Suppressor macrophage treated with lipopolysaccharide for 4 hours (primary cell): ENCODE data around the gene ENDOG.
"Not testable (repeated sequence)": the region's sequence is repeated elsewhere in the genome, so short reads cannot be mapped to it uniquely, and the experiment has no call there.

Source experiments
- DNase-seq: peaks from one replicate; pipeline ENCODE4 v3.0.0-alpha.2; 2020

ENDOG gene

GRCh38 chr9:128818099-128818838 is at the start of gene ENDOG:
Gene ENDOG, plus strand, starts transcription at chr9:128818500. Its CDS starts 185 bp downstream, at chr9:128818685.
- peak; percentile 99 for DNase-seq

DNA sequence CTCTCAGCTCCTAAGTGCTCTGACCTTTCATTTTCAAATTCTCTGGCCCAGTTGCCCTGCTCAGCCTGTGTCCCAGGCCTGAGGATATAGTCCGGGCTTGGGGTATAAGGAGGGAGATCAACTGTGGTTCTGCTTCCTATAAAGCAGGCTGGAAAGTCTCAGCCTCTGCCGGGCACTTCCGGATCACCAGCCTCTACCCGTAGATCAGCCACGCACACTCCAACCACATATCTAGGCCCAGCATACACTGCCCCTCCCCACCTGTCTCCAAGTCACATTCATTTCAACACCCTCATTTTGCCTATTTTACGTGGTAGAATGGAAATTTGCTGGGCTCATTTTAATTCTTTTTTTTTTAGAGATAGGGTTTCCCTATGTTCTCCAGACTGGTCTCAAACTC is 49.7 kb upstream of the ENDOG start:
- no peak for DNase-seq

DNA sequence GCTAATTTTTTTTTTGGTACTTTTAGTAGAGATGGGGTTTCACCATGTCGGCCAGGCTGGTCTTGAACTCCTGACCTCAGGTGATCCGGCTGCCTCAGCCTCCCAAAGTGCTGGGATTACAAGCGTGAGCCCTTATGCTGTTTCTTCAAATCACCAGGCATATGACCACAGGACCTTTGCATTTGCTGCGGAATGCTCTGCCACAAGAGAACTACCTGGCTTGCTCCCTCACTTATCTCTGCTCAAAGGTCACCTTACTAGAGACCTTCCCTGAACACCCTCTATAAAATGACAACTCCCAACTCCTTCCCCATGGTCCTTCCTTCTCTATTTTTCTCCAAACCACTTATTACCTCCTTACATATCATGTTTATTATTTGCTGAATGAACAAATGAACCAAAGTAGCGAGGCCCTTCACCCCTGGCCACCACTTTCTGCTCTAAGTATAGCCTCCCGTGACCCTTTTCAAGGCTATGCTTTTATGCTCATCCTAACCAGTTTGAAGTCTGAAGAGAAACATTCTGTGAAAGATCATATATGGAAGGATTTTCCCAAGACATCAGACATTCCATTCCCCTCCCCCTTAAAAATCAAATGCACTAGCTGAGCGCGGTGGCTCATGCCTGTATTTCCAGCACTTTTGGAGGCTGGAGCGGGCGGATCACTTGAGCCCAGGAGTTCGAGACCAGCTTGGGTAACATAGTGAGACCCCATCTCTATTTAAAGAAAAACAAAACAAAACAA is 47.8 kb upstream of the ENDOG start:
- DNase-seq: no peak

DNA sequence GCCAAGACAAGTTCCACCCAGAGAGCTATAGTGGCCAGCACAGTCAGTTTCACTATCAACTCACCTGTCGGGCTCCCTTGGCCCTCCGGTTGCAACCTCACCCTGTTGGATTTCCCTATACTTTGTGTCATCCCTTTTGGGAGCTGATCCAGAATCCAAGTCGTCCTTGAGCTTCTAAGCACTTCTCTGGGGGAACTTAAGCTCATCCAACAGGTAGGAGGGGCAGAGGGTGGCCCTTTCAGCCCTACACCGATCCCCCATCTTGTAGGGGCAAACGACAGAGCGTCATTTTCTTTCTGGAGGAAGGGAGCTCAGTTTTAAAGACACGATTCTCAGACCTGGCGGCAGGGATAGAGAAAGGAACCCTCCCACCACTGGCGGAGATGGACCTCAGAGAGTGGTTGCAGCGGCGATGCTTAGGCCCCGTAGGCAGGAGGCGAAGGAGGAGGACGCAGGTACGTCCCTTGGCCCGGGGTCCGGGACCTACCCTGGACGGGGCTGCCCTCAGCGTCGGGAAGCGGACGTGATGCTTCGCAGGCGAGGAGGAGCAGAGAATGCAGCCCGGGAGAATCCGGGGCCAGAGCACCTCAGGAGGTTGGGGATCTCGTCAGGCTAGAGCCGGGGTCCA is 47.1 kb upstream of the ENDOG start:
- DNase-seq: no peak

DNA sequence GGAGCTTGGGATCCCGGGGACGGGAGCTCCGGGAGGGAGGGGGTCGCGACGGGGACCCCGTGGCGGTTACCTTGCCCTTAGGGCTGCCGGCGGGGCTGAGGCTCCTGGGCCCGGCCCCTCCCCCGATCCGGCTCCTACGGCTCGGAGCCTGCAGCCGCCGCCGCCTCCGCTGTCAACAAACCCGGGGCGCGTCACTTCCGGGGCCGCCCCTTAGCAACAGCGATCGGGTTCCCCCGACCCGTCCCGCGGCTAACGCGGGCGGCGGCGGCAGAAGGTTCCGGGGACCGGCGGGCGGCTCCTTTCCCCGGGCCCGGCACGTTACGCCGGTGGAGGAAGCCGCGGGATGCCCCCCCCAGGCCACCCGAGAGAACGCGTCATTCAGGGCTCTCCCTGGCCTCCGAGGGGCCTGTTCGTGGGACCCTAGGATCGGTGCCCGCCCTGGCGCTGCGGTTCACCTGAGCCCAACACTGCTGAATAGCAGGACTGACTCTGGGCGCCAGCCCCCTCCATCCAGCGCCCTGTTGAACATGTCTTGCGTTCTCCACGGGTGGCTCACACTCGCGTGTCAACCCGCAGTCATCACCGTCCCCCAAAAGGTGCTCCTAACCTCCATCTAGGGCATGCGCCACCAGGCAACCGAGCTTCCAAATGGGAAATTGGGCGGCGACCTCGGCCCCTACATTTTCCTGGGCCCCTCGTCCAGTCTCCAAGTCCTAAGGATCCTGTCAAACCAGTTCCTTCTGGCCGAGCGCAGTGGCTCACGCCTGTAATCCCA is 46.4 kb upstream of the ENDOG start, which contains the start of gene ZER1:
ZER1 (minus strand) TSS at position 183 of the 775 bp plus-strand sequence. CDS start 16,362 bp downstream, outside the sequence.
- peak; percentile 97 for DNase-seq

DNA sequence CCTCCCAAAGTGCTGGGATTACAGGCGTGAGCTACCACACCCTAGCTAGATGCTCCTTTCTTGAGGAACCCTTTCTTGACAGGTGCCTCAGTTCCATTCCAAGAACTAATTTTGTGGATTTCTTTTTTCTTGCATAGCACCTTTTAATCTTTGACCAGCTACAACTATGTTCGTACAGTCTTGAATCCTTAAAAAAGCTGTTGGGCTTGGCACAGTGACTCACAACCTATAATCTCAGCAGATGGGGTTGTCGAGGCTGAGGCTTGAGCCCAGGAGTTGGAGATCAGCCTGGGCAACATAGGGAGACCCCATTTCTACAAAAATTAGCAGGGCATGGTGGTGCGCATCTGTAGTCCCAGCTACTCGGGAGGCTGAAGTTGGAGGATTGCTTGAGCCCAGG is 45.3 kb upstream of the ENDOG start:
- DNase-seq: no peak

- no peak for DNase-seq
Observed at GRCh38 chr9:128774804-128775203, 43.5 kb upstream of the ENDOG start.

- not testable (repeated sequence) for DNase-seq
Observed at GRCh38 chr9:128780093-128780492, 38.2 kb upstream of the ENDOG start.

- peak; percentile 71 for DNase-seq
Observed at GRCh38 chr9:128781187-128782070, 36.9 kb upstream of the ENDOG start.

DNA sequence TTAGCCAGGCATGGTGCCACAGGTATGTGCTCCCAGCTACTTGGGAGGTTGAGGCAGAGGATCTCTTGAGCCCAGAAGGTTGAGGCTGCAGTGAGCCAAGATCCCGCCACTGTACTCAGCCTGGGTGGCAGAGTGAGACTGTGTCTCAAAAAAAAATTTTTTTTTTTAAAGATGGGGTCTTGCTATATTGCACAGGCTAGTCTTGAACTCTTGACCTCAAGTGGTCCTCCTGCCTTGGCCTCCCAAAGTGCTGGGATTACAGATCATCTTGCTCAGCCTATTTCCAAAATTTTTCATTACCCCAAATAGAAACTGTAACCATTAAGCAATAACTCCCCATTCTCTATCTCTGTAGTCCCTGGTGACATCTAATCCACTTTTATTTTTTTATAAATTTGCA is 35.6 kb upstream of the ENDOG start:
- no peak for DNase-seq

DNA sequence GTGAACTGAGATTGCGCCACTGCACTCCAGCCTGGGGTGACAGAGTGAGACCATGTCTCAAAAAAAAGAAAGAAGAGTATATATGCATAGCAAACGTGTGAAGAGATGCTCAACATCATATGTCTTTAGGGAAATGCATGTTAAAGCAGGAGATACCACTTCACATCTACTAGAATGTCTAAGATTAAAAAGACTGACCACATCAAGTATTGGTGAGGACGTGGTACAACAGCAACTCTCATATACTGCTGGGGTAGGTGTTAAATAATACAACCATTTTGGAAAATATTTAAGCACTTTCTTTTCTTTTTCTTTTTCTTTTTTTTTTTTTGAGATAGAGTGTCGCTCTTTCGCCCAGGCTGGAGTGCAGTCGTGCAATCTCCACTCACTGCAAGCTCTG is 32.9 kb upstream of the ENDOG start:
- DNase-seq: no peak

- DNase-seq: peak; percentile 90
Observed at GRCh38 chr9:128786681-128787601, 31.4 kb upstream of the ENDOG start, which contains the start of gene TBC1D13. Gene TBC1D13, plus strand, starts transcription at chr9:128787253. Its CDS starts 101 bp downstream, at chr9:128787354.

DNA sequence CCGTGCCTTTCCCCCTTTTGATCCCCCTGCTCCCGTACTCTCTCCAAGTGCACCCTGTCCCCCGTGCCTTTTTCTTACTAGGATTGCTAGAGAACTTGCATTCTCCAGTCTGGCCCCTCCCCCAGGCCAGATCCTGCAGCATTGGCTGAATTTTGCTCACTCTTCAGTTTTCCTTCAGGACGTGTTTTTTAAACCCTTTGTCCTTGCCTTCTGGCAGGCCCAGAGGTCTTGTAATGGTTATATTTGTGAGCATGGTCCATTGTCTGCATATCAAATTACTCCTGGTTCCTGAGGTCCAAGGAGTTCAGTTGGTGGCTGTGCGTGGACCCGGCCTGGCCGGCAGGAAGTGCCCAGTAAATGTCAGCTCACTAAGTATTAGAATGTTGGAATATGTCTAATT is 30.6 kb upstream of the ENDOG start:
- peak; percentile 22 for DNase-seq

DNA sequence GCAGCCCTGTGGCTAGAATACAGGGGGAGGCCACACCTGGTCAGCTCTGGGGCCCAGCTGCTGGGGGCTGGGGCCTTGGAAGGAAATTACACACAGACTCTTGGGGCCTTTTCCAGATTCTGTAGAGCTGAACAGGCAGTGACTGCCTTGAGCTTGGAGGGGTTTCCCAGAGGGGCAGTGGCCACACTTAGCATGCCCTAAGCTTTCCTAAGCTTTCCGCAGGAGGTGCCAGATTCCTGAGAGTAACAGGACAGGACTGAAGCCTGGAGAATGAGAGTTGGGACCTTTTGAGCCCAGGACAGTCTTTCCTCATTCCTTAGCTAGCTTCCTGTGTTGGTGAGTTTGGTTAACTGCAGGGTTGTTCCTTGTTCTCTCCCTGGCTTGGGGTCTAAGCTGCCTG is 29.9 kb upstream of the ENDOG start:
- DNase-seq: no peak

DNA sequence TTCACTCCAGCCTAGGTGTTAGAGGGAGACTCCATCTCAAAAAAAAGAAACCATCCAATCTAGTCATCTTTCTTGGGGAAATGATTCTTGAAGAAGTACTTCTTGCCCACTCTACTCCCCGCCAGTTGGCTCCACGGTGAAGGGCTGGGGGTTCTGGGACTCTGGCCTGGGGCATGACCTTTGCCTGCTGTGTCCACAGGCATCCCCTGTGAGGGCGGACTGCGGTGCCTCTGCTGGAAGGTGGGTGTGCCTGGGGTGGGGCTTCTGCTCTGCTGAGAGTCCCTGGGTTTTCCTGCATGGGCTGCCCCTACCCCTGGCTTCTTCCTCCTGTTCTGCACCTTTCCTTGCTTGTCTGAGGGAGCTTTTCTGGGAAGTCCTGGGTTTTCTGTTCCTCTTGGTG is 27.8 kb upstream of the ENDOG start:
- DNase-seq: no peak

DNA sequence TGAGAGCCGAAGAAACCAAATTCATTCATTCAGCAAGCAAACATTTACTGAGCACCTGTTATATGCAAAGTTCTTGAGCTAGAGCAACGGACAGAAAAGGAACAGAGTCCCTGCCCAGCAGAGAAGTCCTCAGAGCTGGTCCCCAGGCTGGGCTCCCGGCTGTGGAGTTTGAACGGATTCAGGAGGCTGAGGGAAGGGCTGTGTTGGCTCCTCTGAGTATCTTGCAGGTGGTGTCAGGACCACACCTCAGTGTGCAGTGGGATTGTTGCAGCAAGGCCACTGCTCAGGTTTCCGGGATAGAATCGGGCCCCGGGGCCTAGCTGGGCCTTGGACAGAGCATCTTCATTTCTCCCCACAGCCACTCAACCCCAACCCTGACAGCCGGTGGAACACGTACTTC is 26.2 kb upstream of the ENDOG start:
- no peak for DNase-seq

GRCh38 chr9:128792978-128793686 is 25.2 kb upstream of the ENDOG start:
- no peak for DNase-seq

DNA sequence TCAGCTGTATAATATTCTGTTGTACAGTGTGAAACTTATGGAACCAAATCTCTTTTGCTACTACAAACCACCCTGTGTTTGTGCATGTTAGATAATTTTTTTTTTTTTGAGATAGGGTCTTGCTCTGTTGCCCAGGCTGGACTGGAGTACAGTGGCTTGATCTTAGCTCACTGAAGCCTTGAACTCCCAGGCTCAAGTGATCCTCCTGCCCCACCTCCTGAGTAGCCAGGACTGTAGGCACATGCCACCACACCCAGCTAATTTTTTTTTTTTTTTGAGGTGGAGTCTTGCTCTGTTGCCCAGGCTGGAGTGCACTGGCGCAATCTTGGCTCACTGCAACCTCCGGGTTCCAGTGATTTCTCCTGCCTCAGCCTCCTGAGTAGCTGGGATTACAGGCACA is 23.3 kb upstream of the ENDOG start:
- not testable (repeated sequence) for DNase-seq

- DNase-seq: no peak
Observed at GRCh38 chr9:128798896-128799295, 19.4 kb upstream of the ENDOG start.

DNA sequence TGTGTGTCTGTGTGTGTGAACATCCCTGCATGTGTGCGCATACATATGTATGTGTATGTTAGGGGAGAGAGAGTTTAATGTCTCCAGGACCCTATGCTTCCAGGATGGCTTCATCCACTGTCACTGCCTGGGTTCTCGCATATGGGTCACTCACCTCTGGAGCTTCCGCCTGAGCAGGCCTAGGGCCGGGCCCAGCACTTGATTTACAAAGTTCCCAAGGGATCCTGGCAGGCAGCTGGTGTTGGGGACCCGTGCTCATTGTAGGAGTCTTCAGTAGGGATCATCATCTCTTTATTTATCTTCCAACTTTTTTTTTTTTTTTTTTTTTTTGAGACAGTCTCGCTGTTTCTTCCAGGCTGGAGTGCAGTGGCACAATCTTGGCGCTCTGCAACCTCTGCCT is 18.2 kb upstream of the ENDOG start:
- DNase-seq: no peak
